Measurements from ENCODE around the gene FABP7.

The FABP7 gene

DNA sequence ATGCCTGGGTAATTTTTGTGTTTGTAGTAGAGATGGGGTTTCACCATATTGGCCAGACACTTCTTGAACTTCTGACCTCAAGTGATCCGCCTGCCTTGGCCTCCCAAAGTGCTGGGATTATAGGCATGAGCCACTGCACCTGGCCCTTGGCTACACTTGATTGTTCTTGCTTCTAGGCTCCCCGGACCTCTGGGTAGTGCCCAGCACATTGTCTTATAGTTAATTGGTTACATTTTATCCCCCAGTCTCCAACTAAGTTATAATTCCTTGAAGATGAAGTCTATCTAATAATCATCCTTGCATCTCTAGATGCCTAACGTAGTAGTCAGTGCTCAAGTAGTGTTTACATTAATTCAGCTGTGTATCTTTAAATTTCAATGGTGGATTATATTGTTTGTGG, 21.4 kb downstream of the FABP7 start:
- Mint-ChIP-seq H3K9me3 (no peaks in the 10 kb centered on the region), H3K4me1 (no peaks in the 10 kb centered on the region), H3K4me3 (no peak overlapping the region), H3K27me3 (no peaks in the 10 kb centered on the region), H3K36me3 (no peaks in the 10 kb centered on the region), H3K27ac (no peak overlapping the region)

DNA sequence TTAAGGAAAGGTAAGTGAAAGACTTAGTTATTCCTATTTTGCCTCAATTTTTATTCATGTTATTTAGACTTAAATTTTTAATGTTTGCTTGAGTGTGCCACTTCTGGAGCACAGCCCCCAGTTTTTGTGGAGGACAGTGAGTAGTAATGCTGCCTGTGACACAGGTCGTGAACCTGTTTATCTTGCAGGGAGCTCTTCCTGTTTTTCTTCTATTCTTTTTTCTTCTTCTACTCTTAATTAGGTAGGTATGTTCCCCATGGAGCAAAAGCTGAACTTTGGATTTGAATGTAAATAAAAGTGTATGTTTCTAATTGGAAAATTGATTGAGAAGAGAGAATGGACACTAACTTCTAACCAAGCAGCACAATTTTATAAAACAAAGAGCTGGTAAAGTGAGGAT, 21.9 kb downstream of the FABP7 start:
- Mint-ChIP-seq H3K9me3 (no peaks in the 10 kb centered on the region), H3K27me3 (no peaks in the 10 kb centered on the region), H3K27ac (no peak overlapping the region), H3K36me3 (no peaks in the 10 kb centered on the region), H3K4me3 (no peak overlapping the region), H3K4me1 (no peaks in the 10 kb centered on the region)

DNA sequence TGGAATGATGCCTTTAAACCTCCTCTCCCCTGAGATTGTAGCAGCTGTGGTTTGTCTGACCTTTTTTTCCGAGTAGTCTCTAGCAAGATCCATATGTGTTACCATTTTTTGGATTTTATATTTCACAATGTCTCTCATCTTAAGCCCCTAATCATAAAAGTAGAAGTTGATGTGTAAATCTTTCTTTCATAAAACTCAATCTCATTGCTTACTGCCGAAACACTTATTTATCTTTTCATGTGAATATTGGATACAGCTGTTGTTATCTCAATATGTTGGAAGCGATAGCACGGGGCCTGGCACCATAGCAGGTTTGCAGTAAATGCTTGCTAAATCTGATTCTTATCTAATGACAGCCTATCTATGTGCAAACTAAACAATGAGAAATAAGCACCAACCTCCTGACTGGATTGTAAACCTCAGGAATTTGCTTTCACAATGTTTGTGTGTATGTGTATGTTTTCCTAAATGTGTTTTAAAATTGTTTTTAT, 23.7 kb downstream of the FABP7 start:
- no peaks in the 10 kb centered on the region for H3K4me1 Mint-ChIP-seq
- no peaks in the 10 kb centered on the region for H3K27me3 Mint-ChIP-seq
- H3K9me3 Mint-ChIP-seq, result no peaks in the 10 kb centered on the region
- no peak overlapping the region for H3K27ac Mint-ChIP-seq
- no peaks in the 10 kb centered on the region for H3K36me3 Mint-ChIP-seq
- H3K4me3 Mint-ChIP-seq, result no peak overlapping the region

DNA sequence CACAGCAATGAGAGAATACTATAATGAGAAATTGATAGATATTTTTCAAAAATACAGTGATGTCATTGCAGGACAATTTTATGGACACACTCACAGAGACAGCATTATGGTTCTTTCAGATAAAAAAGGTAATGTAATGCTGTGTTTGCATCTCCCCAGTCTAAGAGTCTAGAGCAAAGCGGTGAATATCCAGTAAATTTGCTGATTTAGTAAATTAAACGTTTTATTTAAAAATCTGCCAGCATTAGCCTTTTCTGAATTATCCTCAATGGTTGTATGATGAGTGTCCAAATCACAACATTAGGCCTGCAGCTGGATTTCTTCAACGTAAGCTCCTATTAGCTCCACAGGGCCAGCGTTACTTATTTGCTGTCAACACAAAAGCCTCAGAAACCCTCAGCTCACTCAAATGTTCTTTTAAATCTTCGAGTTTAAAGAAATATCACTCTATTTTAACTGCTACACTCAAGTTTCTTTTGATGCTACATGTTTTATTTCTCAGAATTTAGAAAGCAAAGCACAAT, 25.5 kb downstream of the FABP7 start:
- Mint-ChIP-seq H3K4me3 (no peak overlapping the region), H3K27me3 (no peaks in the 10 kb centered on the region), H3K36me3 (no peaks in the 10 kb centered on the region), H3K9me3 (no peaks in the 10 kb centered on the region), H3K27ac (no peak overlapping the region), H3K4me1 (no peaks in the 10 kb centered on the region)

DNA sequence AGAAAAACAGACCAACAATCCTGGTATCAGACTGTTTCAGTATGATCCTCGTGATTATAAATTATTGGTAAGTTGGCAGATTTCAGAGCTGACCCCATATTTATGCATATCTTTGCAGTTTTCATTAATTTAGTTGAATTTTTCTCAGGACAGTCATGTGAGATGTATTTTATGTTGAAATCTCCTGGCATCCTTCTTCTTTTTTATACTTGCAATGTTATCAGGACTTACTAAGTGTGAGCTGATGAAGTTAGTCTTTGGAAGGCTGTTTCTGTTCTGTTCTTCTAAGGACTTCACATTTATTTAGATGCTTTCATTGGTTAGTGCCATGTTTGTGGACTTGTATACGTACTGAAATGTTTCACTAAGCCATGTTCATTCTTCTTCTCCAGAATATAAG, 26.8 kb downstream of the FABP7 start:
- no peaks in the 10 kb centered on the region for H3K9me3 Mint-ChIP-seq
- H3K4me3 Mint-ChIP-seq, result no peak overlapping the region
- no peak overlapping the region for H3K27ac Mint-ChIP-seq
- H3K4me1 Mint-ChIP-seq, result no peaks in the 10 kb centered on the region
- no peaks in the 10 kb centered on the region for H3K36me3 Mint-ChIP-seq
- H3K27me3 Mint-ChIP-seq, result no peaks in the 10 kb centered on the region

DNA sequence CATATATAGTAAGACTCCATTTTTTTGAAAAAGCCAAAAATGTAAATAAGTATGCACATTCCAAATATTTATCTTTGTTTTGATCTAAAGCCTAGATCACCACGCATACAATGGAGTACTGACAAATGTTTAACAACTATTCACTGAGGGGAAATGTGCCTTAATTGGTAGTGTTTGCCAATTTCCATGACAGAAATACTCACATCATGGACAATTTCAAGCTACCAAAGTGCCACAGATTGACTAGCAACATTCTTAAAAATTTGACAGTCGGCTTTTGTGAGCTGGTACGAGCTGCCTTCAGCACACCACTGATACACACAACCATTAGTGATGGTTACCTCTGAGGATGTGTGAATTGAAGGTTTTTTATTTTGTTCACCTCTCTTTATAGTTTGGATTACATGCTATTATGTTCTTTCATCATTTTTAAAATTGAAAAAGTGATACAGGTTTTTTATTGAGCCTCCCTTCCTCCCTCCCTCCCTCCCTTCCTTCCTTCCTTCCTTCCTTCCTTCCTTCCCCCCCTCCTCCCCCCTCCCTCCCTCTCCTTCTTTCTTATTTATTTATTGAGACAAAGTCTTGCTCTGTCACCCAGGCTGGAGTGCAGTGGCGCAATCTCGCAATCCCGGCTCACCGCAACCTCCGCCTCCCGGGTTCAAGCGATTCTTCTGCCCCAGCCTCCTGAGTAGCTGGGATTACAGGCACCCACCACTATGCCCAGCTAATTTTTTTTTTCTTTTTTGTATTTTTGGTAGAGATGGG, 28.8 kb downstream of the FABP7 start:
- H3K36me3 Mint-ChIP-seq, result no peaks in the 10 kb centered on the region
- H3K27ac Mint-ChIP-seq, result no peak overlapping the region
- H3K27me3 Mint-ChIP-seq, result no peaks in the 10 kb centered on the region
- H3K4me1 Mint-ChIP-seq, result no peaks in the 10 kb centered on the region
- H3K9me3 Mint-ChIP-seq, result no peaks in the 10 kb centered on the region
- no peak overlapping the region for H3K4me3 Mint-ChIP-seq

DNA sequence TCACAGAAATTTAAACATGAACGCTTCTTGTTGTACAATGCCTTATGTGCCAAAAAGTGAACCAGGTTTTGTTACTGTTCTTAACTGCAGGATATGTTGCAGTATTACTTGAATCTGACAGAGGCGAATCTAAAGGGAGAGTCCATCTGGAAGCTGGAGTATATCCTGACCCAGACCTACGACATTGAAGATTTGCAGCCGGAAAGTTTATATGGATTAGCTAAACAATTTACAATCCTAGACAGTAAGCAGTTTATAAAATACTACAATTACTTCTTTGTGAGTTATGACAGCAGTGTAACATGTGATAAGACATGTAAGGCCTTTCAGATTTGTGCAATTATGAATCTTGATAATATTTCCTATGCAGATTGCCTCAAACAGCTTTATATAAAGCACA, 29.5 kb downstream of the FABP7 start:
- no peaks in the 10 kb centered on the region for H3K4me1 Mint-ChIP-seq
- H3K27ac Mint-ChIP-seq, result no peak overlapping the region
- H3K36me3 Mint-ChIP-seq, result no peaks in the 10 kb centered on the region
- no peaks in the 10 kb centered on the region for H3K27me3 Mint-ChIP-seq
- H3K9me3 Mint-ChIP-seq, result no peaks in the 10 kb centered on the region
- H3K4me3 Mint-ChIP-seq, result no peak overlapping the region

DNA sequence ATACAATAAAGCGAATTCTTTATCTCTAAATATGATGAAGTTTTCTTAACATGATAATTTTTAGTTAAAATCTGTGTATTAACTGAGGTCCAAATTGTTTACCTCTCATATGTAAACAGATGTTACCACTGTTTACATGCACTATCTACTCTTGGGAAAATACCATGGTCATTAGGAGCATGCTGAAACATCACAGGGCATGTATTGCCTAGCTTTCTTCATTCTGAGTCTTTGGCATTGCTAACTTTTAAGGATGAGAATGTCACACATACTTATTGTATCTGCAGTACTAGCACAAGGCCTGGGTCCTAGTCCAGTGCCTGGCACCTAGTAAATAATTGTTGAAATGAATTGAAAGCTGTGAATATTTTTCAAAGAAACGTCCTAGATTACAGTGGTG, 30.2 kb downstream of the FABP7 start:
- Mint-ChIP-seq H3K4me1 (no peaks in the 10 kb centered on the region), H3K36me3 (no peaks in the 10 kb centered on the region), H3K27ac (no peak overlapping the region), H3K4me3 (no peak overlapping the region), H3K9me3 (no peaks in the 10 kb centered on the region), H3K27me3 (no peaks in the 10 kb centered on the region)

DNA sequence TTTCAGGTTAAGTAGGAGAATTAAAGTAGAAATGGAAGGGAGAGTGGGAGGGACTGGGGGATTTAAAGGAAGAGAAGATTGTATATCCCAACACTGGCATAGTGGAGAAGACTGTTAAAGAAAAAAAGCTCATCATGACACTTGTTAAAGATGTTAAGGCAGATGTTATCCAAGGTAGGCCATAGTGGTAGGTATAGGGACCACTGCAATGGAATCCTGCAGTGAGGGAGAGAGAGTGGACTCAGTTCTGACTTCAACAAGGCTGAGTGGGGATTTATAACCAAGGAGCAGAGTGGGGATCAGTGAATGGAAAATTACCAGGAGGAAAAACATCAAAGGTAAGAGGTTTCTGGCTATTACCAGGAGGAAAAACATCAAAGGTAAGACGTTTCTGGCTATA, 30.7 kb downstream of the FABP7 start:
- Mint-ChIP-seq H3K36me3 (no peaks in the 10 kb centered on the region), H3K27ac (no peak overlapping the region), H3K4me1 (no peaks in the 10 kb centered on the region), H3K4me3 (no peak overlapping the region), H3K27me3 (no peaks in the 10 kb centered on the region), H3K9me3 (no peaks in the 10 kb centered on the region)

DNA sequence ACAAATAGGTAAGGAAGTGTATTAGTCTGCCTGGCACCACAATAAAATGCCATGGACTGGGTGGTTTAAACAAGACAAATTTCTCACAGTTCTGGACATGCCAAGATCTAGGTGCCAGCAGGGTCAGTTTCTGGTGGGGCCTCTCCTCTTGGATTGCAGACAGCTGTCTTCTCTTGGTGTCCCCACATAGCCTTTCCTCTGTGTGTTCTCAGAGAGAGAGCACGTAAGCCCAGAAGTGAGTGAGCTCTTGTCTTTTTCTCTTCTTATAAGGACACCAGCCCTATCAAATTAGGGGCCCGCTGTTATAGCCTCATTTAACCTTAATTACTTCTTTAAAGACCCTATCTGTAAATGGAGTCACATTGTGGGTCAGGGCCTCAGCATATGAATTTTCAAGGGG, 37.8 kb downstream of the FABP7 start:
- Mint-ChIP-seq H3K9me3 (no peaks in the 10 kb centered on the region), H3K27me3 (peaks cover 6% of the 10 kb centered on the region), H3K36me3 (no peaks in the 10 kb centered on the region), H3K4me3 (no peak overlapping the region), H3K4me1 (no peaks in the 10 kb centered on the region), H3K27ac (no peak overlapping the region)

DNA sequence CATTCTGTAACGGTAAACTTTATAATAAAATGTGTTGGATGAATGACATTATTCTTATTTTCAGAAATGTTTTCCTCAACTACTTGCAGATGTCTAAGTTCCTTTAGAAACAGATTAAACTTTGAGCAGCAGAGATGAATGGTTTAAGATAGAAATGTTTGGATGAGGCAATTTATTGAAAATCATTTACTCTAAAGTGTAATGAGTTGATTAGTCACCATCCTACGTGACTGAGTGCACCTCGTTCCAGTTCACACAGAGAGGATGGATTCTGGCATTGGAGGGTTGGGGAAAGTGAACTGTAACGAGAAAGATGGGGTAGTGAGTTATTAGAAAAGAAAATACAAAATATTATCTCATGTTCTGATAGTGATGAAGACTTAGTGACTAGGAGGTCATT, 38.2 kb downstream of the FABP7 start:
- Mint-ChIP-seq H3K9me3 (no peaks in the 10 kb centered on the region), H3K36me3 (no peaks in the 10 kb centered on the region), H3K4me3 (no peak overlapping the region), H3K27me3 (peaks cover 6% of the 10 kb centered on the region), H3K4me1 (no peaks in the 10 kb centered on the region), H3K27ac (no peak overlapping the region)

DNA sequence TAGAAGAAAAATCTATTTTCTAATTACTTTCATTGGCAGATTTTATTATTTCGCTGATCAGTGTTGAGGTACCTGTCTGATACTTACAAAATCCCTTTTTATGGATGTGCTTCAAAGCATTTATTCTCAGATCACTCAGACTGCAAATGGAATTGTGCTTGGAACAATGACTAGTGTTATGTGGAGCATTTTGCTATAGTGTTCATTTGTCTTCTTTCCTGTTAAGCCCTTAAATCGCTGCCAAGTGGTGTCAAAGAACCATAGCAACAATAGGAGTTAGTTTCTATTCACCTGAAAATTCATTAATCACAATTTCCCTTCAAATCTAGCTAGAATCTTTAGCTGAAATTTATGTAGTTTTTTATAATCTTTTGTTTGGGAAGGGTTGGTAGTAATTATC, 39.4 kb downstream of the FABP7 start:
- Mint-ChIP-seq H3K9me3 (no peaks in the 10 kb centered on the region), H3K4me1 (no peaks in the 10 kb centered on the region), H3K36me3 (no peaks in the 10 kb centered on the region), H3K27me3 (peaks cover 6% of the 10 kb centered on the region), H3K27ac (no peak overlapping the region), H3K4me3 (no peak overlapping the region)

DNA sequence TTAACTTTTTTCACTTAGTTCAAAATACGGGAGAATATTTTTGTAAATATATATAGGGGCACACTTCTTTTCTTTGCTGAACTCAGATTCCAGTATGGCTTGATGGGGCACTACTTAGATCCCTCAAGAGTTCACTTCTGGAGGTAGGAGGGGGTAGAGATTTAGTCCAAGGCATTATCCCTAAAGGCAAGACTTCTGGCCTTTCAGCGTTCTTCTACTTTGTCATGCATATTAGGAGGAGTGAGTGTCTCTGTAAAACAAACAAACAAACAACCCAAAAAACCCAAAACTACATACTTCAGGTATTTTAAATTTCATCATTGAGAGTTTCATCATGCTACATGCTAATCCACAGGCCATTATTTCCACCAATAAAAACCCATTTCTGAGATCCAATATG, 41.6 kb downstream of the FABP7 start:
- no peaks in the 10 kb centered on the region for H3K9me3 Mint-ChIP-seq
- no peaks in the 10 kb centered on the region for H3K4me1 Mint-ChIP-seq
- no peaks in the 10 kb centered on the region for H3K36me3 Mint-ChIP-seq
- peaks cover 9% of the 10 kb centered on the region for H3K27me3 Mint-ChIP-seq
- H3K27ac Mint-ChIP-seq, result no peak overlapping the region
- no peak overlapping the region for H3K4me3 Mint-ChIP-seq

DNA sequence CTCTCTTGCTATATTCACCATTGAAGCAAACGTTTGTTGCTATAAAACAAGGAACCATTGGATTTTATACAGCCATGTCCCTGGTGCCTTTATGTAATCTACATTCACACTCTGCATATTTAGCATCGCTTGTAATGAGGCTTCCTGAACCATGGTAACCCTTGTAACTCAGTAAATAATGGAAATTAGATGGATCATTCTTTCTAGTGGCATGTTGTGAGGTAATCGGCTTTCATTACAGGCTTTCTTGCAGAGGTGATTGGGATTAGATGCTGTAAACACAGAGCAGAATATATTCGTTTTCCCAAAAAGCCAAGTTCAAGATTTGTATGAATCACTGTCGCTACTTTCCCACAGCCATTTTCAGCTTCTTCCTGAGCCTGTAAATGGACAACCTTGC, 45.6 kb downstream of the FABP7 start:
- H3K27me3 Mint-ChIP-seq, result peaks cover 6% of the 10 kb centered on the region
- no peaks in the 10 kb centered on the region for H3K9me3 Mint-ChIP-seq
- no peak overlapping the region for H3K4me3 Mint-ChIP-seq
- H3K36me3 Mint-ChIP-seq, result no peaks in the 10 kb centered on the region
- H3K27ac Mint-ChIP-seq, result no peak overlapping the region
- H3K4me1 Mint-ChIP-seq, result no peaks in the 10 kb centered on the region

DNA sequence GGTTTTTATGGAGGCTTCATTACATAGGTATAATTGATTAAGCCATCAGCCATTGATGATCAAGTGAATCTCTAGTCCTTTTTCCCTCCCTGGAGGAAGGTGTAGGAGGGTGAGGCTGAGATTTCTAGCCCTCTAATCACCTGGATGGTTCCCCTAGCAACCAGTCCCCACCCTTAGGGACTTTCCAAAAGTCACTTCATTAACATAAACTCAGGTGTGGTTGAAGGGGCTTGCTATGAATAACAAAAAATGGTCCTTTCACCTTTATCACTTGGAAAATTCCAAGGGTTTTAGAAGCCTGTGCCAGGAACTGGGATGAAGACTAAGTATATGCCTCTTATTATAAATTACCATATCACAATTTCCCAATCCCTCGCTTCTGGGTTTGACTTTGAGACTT, 49.9 kb downstream of the FABP7 start:
- Mint-ChIP-seq H3K9me3 (no peaks in the 10 kb centered on the region), H3K36me3 (no peaks in the 10 kb centered on the region), H3K4me1 (no peaks in the 10 kb centered on the region), H3K4me3 (no peak overlapping the region), H3K27me3 (peaks cover 5% of the 10 kb centered on the region), H3K27ac (no peak overlapping the region)

DNA sequence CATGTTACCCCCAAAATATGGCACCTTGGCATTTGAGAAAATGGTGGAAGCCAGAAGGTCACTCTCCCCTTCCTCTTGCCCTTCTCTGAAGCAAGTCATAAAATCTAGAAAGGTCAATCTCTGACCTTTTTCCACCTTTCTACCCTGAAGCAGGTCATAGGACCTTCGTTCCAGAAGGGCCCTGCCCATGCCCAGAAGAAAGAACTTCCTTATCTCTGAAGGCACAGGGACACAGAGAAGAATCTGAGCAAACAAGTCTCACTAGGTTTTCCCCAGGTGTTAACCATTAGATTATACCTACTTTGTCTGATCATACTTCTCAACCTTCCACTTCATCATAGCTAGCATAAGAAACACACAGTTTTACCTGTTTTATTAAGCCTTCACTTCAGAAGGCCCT, 52.0 kb downstream of the FABP7 start:
- Mint-ChIP-seq H3K4me3 (no peak overlapping the region), H3K9me3 (no peaks in the 10 kb centered on the region), H3K27ac (no peak overlapping the region), H3K27me3 (peaks cover 6% of the 10 kb centered on the region), H3K36me3 (no peaks in the 10 kb centered on the region), H3K4me1 (no peaks in the 10 kb centered on the region)

DNA sequence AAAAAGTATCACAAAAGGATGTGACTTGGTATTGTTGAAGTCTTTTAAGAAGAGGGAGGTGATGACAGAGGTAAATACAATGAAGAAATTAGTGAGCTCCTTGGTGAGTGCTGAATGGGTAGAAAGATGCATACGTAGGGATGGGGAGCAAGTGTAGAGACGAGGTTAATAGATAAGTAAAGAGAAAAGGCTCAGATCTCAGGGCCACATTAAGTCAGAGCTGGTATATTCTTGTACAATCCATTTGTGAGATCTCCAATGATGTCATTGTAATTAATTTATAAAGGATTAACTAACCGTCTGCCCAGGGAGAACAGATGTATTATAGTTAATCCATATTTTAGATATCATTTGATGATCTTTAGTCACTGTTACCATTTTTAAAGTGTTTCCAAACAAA, 52.9 kb downstream of the FABP7 start:
- Mint-ChIP-seq H3K27ac (no peak overlapping the region), H3K4me1 (no peaks in the 10 kb centered on the region), H3K27me3 (peaks cover 6% of the 10 kb centered on the region), H3K4me3 (no peak overlapping the region), H3K36me3 (no peaks in the 10 kb centered on the region), H3K9me3 (no peaks in the 10 kb centered on the region)
